ENCODE measurements around the gene SNAPIN. TPM values are rescaled to one million over a fixed set of nuclear protein-coding genes. Genes with fewer than 3 reads are reported as not detected.

The SNAPIN gene
- total RNA-seq, 1 experiment from 2014 or later, result 29.0 TPM

- no peak overlapping the region for H3K14ac ChIP-seq (ENCODE audit: insufficient read depth, low read length)
- TF ChIP-seq CTCF (conservative IDR thresholded peaks at IDR 0.05), result no peak
- no peak overlapping the region for H3K18ac ChIP-seq (ENCODE audit: insufficient read length, low read depth, low read length)
- peaks cover 5% of the 10 kb centered on the region for H3K79me1 ChIP-seq (ENCODE audit: insufficient read depth, low read depth, low read length, poor library complexity, severe bottlenecking)
- Mint-ChIP-seq H3K27me3 (ENCODE audit: low read depth) (no peaks in the 10 kb centered on the region), H3K4me1 (peaks cover 9% of the 10 kb centered on the region in 2 experiments), H3K27ac (peak overlapping the region; percentile 65 to 93 (median 76); a peak in 5 of 7 replicates), H3K36me3 (ENCODE audit: insufficient read depth in 1 of 3, low read depth in 3 of 3) (peaks cover 26 to 60% (median 36%) of the 10 kb centered on the region in 3 experiments), H3K9me3 (no peaks in the 10 kb centered on the region; a peak in 1 of 5 replicates), H3K4me3 (peak overlapping the region in 1 of 2 experiments; percentile 8; a peak in 1 of 5 replicates)
- no peak overlapping the region for H4K91ac ChIP-seq (ENCODE audit: insufficient read length, low read depth, low read length)
- WGBS (ENCODE audit: extremely low coverage, insufficient read length, low lambda C conversion rate), result no CpG with 5 or more reads among the region's 9 CpGs
- no peak for DNase-seq
- H2BK12ac ChIP-seq (ENCODE audit: insufficient read length, low read depth, low read length), result no peak overlapping the region
- no peak overlapping the region for H2BK5ac ChIP-seq (ENCODE audit: insufficient read length, low read length)
- H3K4me2 ChIP-seq (ENCODE audit: insufficient read depth, insufficient read length, low read length), result no peak overlapping the region
- no peaks in the 10 kb centered on the region for H3K27me3 ChIP-seq (ENCODE audit: insufficient read depth, low read length)
- no peak overlapping the region for H3K9ac ChIP-seq (ENCODE audit: extremely low read depth, insufficient read length, low read length)
- H3T11ph ChIP-seq (ENCODE audit: low read length), result no peak overlapping the region
- no peaks in the 10 kb centered on the region for H4K20me1 ChIP-seq (ENCODE audit: control insufficient read depth, insufficient read depth, insufficient read length)
- H3K23me2 ChIP-seq (ENCODE audit: insufficient read length, low read depth, low read length, poor library complexity, severe bottlenecking), result peaks cover 5% of the 10 kb centered on the region
- no peak overlapping the region for H2BK15ac ChIP-seq (ENCODE audit: low read depth, low read length)
- H3K4ac ChIP-seq (ENCODE audit: low read depth, low read length), result no peak overlapping the region
- H3K9me3 ChIP-seq (ENCODE audit: control insufficient read depth, low read depth, low read length), result no peaks in the 10 kb centered on the region
- no peak overlapping the region for H4K8ac ChIP-seq (replicated peaks; ENCODE audit: insufficient read length, low read depth, low read length)
- H3K27ac ChIP-seq (ENCODE audit: insufficient read length, low read depth, low read length), result no peak overlapping the region
- H2AFZ ChIP-seq (ENCODE audit: low read length), result no peak overlapping the region
- H2BK20ac ChIP-seq (ENCODE audit: low read depth, low read length, poor library complexity, severe bottlenecking), result no peak overlapping the region
- H3K79me2 ChIP-seq (ENCODE audit: insufficient read depth, low read length), result no peaks in the 10 kb centered on the region; the same call in 1 of the 2 replicates
- no peak overlapping the region for H2AK5ac ChIP-seq (ENCODE audit: insufficient read length, low read length)
- no peak overlapping the region for H4K5ac ChIP-seq (ENCODE audit: insufficient read length, low read depth, low read length)
- H3K4me1 ChIP-seq (ENCODE audit: insufficient read depth, low read length), result 0 out of 2 replicates have a peak, but pooled peaks cover 2% of the 10 kb centered on the region
- H3K23ac ChIP-seq (ENCODE audit: insufficient read length, low read depth, low read length), result no peak overlapping the region
- H2BK120ac ChIP-seq (ENCODE audit: low read depth, low read length, poor library complexity, severe bottlenecking), result no peak overlapping the region
- H3K56ac ChIP-seq (ENCODE audit: insufficient read length, low read depth, low read length), result no peak overlapping the region
Measured at GRCh38 chr1:153661111-153661708, 2.7 kb downstream of the SNAPIN start.

All from H9 (cell line).